ENCODE measurements around the gene WDR41. TPM values are rescaled to one million over a fixed set of nuclear protein-coding genes. Genes with fewer than 3 reads are reported as not detected.

Gene WDR41
- total and polyA plus RNA-seq, 2 of the 4 experiments (the other 2 are of a cell fraction) = 38.1 to 72.1 TPM

- TF ChIP-seq ELK1 (IDR thresholded peaks at IDR 0.05; ENCODE audit: borderline replicate concordance, low read depth, low read length) (no peak), USF2 (IDR thresholded peaks at IDR 0.05; ENCODE audit: low read depth, low read length) (no peak), RCOR1 (IDR thresholded peaks at IDR 0.05; ENCODE audit: insufficient replicate concordance, low read length) (no peak), RAD21 (IDR thresholded peaks at IDR 0.05; ENCODE audit: low read length) (no peak), MAZ (IDR thresholded peaks at IDR 0.05; ENCODE audit: borderline replicate concordance, low read depth, low read length) (no peak), BHLHE40 (IDR thresholded peaks at IDR 0.05; ENCODE audit: low read depth, low read length) (no peak), POLR2A (IDR thresholded peaks at IDR 0.05; ENCODE audit: low read depth, low read length) (no peak), CTCF (conservative IDR thresholded peaks at IDR 0.05; ENCODE audit: low read depth, low read length) (no peak), MAFK (IDR thresholded peaks at IDR 0.05; ENCODE audit: low read depth, low read length) (no peak), MXI1 (IDR thresholded peaks at IDR 0.05; ENCODE audit: borderline replicate concordance, low read depth, low read length) (no peak), CEBPB (IDR thresholded peaks at IDR 0.05; ENCODE audit: low read depth, low read length) (no peak), SMC3 (IDR thresholded peaks at IDR 0.05; ENCODE audit: low read depth, low read length) (no peak), NFE2L2 (IDR thresholded peaks at IDR 0.05; ENCODE audit: low read depth, low read length) (no peak), CHD1 (IDR thresholded peaks at IDR 0.05; ENCODE audit: low read depth, low read length) (no peak), FOS (IDR thresholded peaks at IDR 0.05; ENCODE audit: low read depth, low read length) (no peak), RFX5 (IDR thresholded peaks at IDR 0.05; ENCODE audit: low read depth, low read length) (no peak)
- Histone ChIP-seq H2BK5ac (ENCODE audit: low read depth, low read length, poor library complexity, severe bottlenecking) (no peak overlapping the region), H3K4ac (ENCODE audit: low read depth, low read length) (no peak overlapping the region), H3K23ac (ENCODE audit: low read depth, low read length) (no peak overlapping the region), H3K9me1 (ENCODE audit: insufficient read depth, low read length) (peaks cover 7% of the 10 kb centered on the region), H2BK20ac (ENCODE audit: low read depth, low read length) (no peak overlapping the region), H4K5ac (ENCODE audit: low read depth, low read length) (no peak overlapping the region), H3K9me3 (ENCODE audit: control insufficient read depth, insufficient read depth, low read length) (no peaks in the 10 kb centered on the region), H4K91ac (ENCODE audit: insufficient read depth, low read depth, low read length) (no peak overlapping the region), H3K27me3 (ENCODE audit: control insufficient read depth, insufficient read depth, low read length) (no peaks in the 10 kb centered on the region), H2AFZ (replicated peaks; ENCODE audit: low read length, poor library complexity) (no peak overlapping the region), H3K27ac (ENCODE audit: insufficient read depth, low read length) (no peak overlapping the region), H3K14ac (replicated peaks; ENCODE audit: low read depth, low read length) (no peak overlapping the region), H3K4me3 (ENCODE audit: insufficient read depth, low read depth, low read length) (no peak overlapping the region), H3K56ac (ENCODE audit: extremely low read depth, insufficient read depth, low read length) (no peak overlapping the region), H2BK120ac (ENCODE audit: low read depth, low read length) (no peak overlapping the region), H2BK15ac (ENCODE audit: low read depth, low read length) (no peak overlapping the region), H3K79me1 (ENCODE audit: low read depth in 1 of 2, low read length in 2 of 2) (peaks cover 30 to 44% of the 10 kb centered on the region in 2 experiments), H2AK9ac (replicated peaks; ENCODE audit: low read depth, low read length, poor library complexity) (no peak overlapping the region), H3K9ac (ENCODE audit: low read depth, low read length) (no peak overlapping the region), H4K20me1 (ENCODE audit: insufficient read depth, low read length) (no peaks in the 10 kb centered on the region), H3K18ac (ENCODE audit: low read depth, low read length) (no peak overlapping the region), H4K8ac (ENCODE audit: low read depth in 2 of 2, low read length in 2 of 2) (no peak overlapping the region), H2AK5ac (ENCODE audit: low read depth, low read length) (no peak overlapping the region), H3K4me1 (ENCODE audit: control insufficient read depth, insufficient read depth, low read length) (peaks cover 3% of the 10 kb centered on the region; the same call in 1 of the 2 replicates), H3K36me3 (ENCODE audit: control insufficient read depth, insufficient read depth, low read length) (peaks cover 14% of the 10 kb centered on the region), H3K4me2 (ENCODE audit: low read depth, low read length) (no peak overlapping the region)
- WGBS, 2 experiments (ENCODE audit: extremely low coverage in 2 of 2, insufficient read length in 1 of 2) = no CpG with 5 or more reads among the region's 2 CpGs
- ChIA-PET POLR2A (ENCODE audit: unreplicated experiment) (no interaction called here), CTCF (interaction anchor here (0.6 kb wide), 1 partner anchor 8 kb away, joined by 4 read pairs; the partner anchor contains the start of gene WDR41)
- dilution Hi-C loops (cut with HindIII; ENCODE audit: low sequenced_read_pairs, unreplicated experiment) = no loop called here
- BruUV-seq (replicated peaks) = no TSS peak
- no peak for ATAC-seq (ENCODE audit: low read depth)
- in situ Hi-C loops (cut with MboI; ENCODE audit: low sequenced_read_pairs) = no loop called here
- intact Hi-C loops (cut with micrococcal nuclease) = no loop called here
- DNase-seq = no peak
Measured at GRCh38 chr5:77483682-77484081, 8.4 kb downstream of the WDR41 start.

Measured in IMR-90 (cell line).